Right atrium auricular region (tissue), 2 donors: ENCODE results near the gene OR8A1. TPM values are rescaled to one million over a fixed set of nuclear protein-coding genes. Genes with fewer than 3 reads are reported as not detected.

Experiments
- DNase-seq: peaks from one replicate; pipeline ENCODE4 v3.0.0-alpha.2; 2019; ENCODE audit warnings: low spot score
- H3K27ac ChIP-seq, 2 donors: fragments of 200-600 bp; sonication (generic); 1 replicate in 1 of 2; 2 replicates in 1 of 2; pipeline ENCODE4 v1.5.1; 2016 to 2019
- H3K27me3 ChIP-seq, 2 donors: fragments of 200-600 bp; sonication (generic); one replicate each; pipeline versions ENCODE4 v1.5.1 to v1.6.0; 2017 to 2019
- H3K36me3 ChIP-seq: fragments of 200-600 bp; sonication (generic); one replicate; pipeline ENCODE4 v1.5.1; 2016
- H3K4me1 ChIP-seq, 2 donors: fragments of 200-600 bp; sonication (generic); one replicate each; pipeline versions ENCODE4 v1.5.1 to v1.6.0; 2017 to 2019
- H3K4me3 ChIP-seq, 2 donors: fragments of 200-600 bp; sonication (generic); 1 replicate in 1 of 2; 2 replicates in 1 of 2; pipeline ENCODE4 v1.5.1; 2017 to 2019; ENCODE audit warnings: mild to moderate bottlenecking in 1 of 2, moderate library complexity in 1 of 2
- H3K9me3 ChIP-seq, 2 donors: fragments of 200-600 bp; sonication (generic); one replicate each; pipeline ENCODE4 v1.5.1; 2019
- CTCF ChIP-seq, 2 donors: fragments of 200-600 bp; sonication (generic); IDR thresholded peaks; one replicate each; pipeline ENCODE4 v1.5.1; 2019; ENCODE audit warnings: antibody characterized with exemption in 2 of 2
- total RNA-seq, 2 donors: library from RNA; depleted of rRNA; stranded (reverse); fragments of >200 nt; gene quantifications; one replicate each; pipeline ENCODE4 v1.1.0, GENCODE V29; 2016

OR8A1 gene
- total RNA-seq, 2 donors from 2014 or later: not detected

- H3K4me1 ChIP-seq: no peaks in the 10 kb centered on the region
- no peaks in the 10 kb centered on the region for H3K9me3 ChIP-seq
- no peaks in the 10 kb centered on the region for H3K36me3 ChIP-seq
- no peak for TF ChIP-seq CTCF (IDR thresholded peaks at IDR 0.05)
- no peak for DNase-seq
- H3K27ac ChIP-seq: no peak overlapping the region
- H3K4me3 ChIP-seq: no peak overlapping the region
- H3K27me3 ChIP-seq: no peaks in the 10 kb centered on the region
Measured at GRCh38 chr11:124608147-124608546, 38.4 kb downstream of the OR8A1 start.

GRCh38 chr11:124610295-124610694, 40.5 kb downstream of the OR8A1 start:
- Histone ChIP-seq H3K4me3 (no peak overlapping the region), H3K27ac (no peak overlapping the region), H3K27me3 (no peaks in the 10 kb centered on the region), H3K9me3 (no peaks in the 10 kb centered on the region), H3K36me3 (no peaks in the 10 kb centered on the region), H3K4me1 (no peaks in the 10 kb centered on the region)
- no peak for DNase-seq
- no peak for TF ChIP-seq CTCF (IDR thresholded peaks at IDR 0.05)

- Histone ChIP-seq H3K36me3 (no peaks in the 10 kb centered on the region), H3K4me3 (no peak within 1 kb of the TSS), H3K27ac (no peak within 1 kb of the TSS), H3K4me1 (no peaks in the 10 kb centered on the region), H3K27me3 (no peaks in the 10 kb centered on the region), H3K9me3 (no peaks in the 10 kb centered on the region)
- no peak for TF ChIP-seq CTCF (IDR thresholded peaks at IDR 0.05)
- DNase-seq: no peak
Measured at GRCh38 chr11:124611064-124611463, 41.3 kb downstream of the OR8A1 start, which contains the start of gene PANX3. Gene PANX3 (plus strand): TSS chr11:124611428. CDS start chr11:124611557, 129 bp downstream.

GRCh38 chr11:124612045-124612444, 42.2 kb downstream of the OR8A1 start:
- no peak for DNase-seq

GRCh38 chr11:124612567-124613246, 42.9 kb downstream of the OR8A1 start:
- Histone ChIP-seq H3K27ac (no peak overlapping the region), H3K9me3 (no peaks in the 10 kb centered on the region)

More at GRCh38 chr11:124612045-124612444, 42.2 kb downstream of the OR8A1 start:
- Histone ChIP-seq H3K4me1 (no peaks in the 10 kb centered on the region), H3K9me3 (no peaks in the 10 kb centered on the region), H3K36me3 (no peaks in the 10 kb centered on the region), H3K27me3 (no peaks in the 10 kb centered on the region), H3K4me3 (no peak overlapping the region), H3K27ac (no peak overlapping the region)
- no peak for TF ChIP-seq CTCF (IDR thresholded peaks at IDR 0.05)

More at GRCh38 chr11:124612567-124613246, 42.9 kb downstream of the OR8A1 start:
- DNase-seq: no peak
- Histone ChIP-seq H3K27me3 (no peaks in the 10 kb centered on the region), H3K36me3 (no peaks in the 10 kb centered on the region), H3K4me1 (no peaks in the 10 kb centered on the region), H3K4me3 (no peak overlapping the region)
- TF ChIP-seq CTCF (IDR thresholded peaks at IDR 0.05): no peak
